Measurements from ENCODE around the gene HTR1B. TPM values are rescaled to one million over a fixed set of nuclear protein-coding genes. Genes with fewer than 3 reads are reported as not detected.

The HTR1B gene, protein sequence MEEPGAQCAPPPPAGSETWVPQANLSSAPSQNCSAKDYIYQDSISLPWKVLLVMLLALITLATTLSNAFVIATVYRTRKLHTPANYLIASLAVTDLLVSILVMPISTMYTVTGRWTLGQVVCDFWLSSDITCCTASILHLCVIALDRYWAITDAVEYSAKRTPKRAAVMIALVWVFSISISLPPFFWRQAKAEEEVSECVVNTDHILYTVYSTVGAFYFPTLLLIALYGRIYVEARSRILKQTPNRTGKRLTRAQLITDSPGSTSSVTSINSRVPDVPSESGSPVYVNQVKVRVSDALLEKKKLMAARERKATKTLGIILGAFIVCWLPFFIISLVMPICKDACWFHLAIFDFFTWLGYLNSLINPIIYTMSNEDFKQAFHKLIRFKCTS
- under 1 TPM in 1 of 4 donors, not detected in 3; 0.13 TPM for total RNA-seq

DNA sequence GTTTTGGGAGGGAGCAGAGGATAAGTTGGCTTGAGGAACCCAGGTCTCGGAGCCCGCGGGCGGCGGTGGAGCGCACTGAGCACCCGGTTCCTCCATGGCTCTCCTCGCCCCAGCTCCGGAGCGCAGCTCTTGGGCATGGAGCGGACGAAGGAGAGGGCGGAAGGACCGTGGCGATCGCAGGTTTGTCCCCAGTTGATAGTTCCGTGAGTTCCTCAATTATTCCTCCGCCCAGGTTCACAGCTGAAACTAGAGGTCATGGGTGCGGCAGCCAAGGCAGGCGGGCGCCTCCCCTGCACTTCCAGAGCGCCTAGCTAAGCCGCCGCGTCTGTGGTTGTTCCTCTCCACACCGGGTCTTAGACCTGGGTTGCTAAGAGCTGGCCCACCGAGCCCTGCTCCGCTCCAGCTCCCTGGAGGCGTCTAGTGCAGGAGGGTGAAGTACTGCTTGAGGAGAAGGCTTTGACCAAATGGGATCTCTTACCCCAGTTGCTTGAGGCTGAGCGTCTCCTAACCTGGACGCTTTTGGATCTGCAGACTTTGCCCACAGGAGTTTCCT, at the start of gene HTR1B:
HTR1B (minus strand) TSS at position 184 of the 553 bp plus-strand sequence; CDS start at position 96, 88 bp downstream.
- no peak for DNase-seq
- Histone ChIP-seq H3K27me3 (peaks cover 0 to 90% (median 10%) of the 10 kb centered on the region in 4 donors), H3K27ac (peak within 1 kb of the TSS in 2 of 4 donors; percentile 6 to 14), H3K4me3 (peak within 1 kb of the TSS in 3 of 4 donors; percentile 30 to 55 (median 42)), H3K9me3 (no peaks in the 10 kb centered on the region), H3K36me3 (no peaks in the 10 kb centered on the region), H3K4me1 (peaks cover 3 to 41% (median 9%) of the 10 kb centered on the region in 3 donors)
- TF ChIP-seq POLR2A (IDR thresholded peaks at IDR 0.05) (no peak), CTCF (IDR thresholded peaks at IDR 0.05) (no peak)
- intact Hi-C loops (cut with DNase I): no loop called here
- WGBS, 2 donors: 3 to 5% methylated on average over 16 to 17 of the region's 31 CpGs

GRCh38 chr6:77512554-77512953, 49.3 kb upstream of the HTR1B start:
- Histone ChIP-seq H3K27ac (no peak overlapping the region), H3K36me3 (no peaks in the 10 kb centered on the region), H3K4me1 (no peaks in the 10 kb centered on the region), H3K9me3 (peaks cover 4 to 35% (median 28%) of the 10 kb centered on the region in 3 donors), H3K4me3 (no peak overlapping the region), H3K27me3 (no peaks in the 10 kb centered on the region)
- DNase-seq: no peak
- intact Hi-C loops (cut with DNase I): no loop called here
- TF ChIP-seq CTCF (IDR thresholded peaks at IDR 0.05): no peak

DNA sequence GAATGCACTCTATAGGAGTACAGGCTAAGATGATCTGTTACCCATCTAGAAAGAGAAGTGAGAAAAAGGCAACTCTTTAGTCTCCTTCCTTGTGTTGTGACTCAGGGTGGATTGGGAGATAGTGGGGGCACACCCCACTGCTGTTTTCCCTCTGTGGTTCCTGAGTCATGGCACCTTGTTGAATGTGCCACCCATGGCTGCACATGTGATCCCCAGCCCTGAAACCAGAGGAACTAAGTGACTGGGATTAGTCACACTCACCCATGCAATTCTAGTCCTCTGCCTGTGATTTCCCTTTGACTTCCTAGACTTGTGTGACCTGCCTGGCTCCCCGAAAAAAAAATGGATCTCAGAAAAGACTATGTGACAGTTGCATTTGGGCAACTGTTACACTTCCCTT, 48.6 kb upstream of the HTR1B start:
- TF ChIP-seq CTCF (IDR thresholded peaks at IDR 0.05) (no peak), POLR2A (IDR thresholded peaks at IDR 0.05) (no peak)
- Histone ChIP-seq H3K9me3 (peaks cover 4 to 35% (median 28%) of the 10 kb centered on the region in 3 donors), H3K4me1 (no peaks in the 10 kb centered on the region), H3K36me3 (no peaks in the 10 kb centered on the region), H3K27ac (no peak overlapping the region), H3K27me3 (no peaks in the 10 kb centered on the region), H3K4me3 (no peak overlapping the region)
- 83 to 100% methylated on average over 1 of the region's 1 CpG for WGBS, 2 donors
- DNase-seq: no peak
- intact Hi-C loops (cut with DNase I): no loop called here

- Histone ChIP-seq H3K27me3 (no peaks in the 10 kb centered on the region), H3K9me3 (no peaks in the 10 kb centered on the region), H3K36me3 (no peaks in the 10 kb centered on the region), H3K4me3 (no peak overlapping the region), H3K4me1 (no peaks in the 10 kb centered on the region), H3K27ac (no peak overlapping the region)
- no peak for DNase-seq
- intact Hi-C loops (cut with DNase I): no loop called here
- WGBS, 2 donors: 67 to 86% methylated on average over 1 of the region's 1 CpG
- no peak for TF ChIP-seq CTCF (IDR thresholded peaks at IDR 0.05)
- TF ChIP-seq POLR2A (IDR thresholded peaks at IDR 0.05): no peak
These were observed 39.7 kb upstream of the HTR1B start for GRCh38 chr6:77502981-77503380.

DNA sequence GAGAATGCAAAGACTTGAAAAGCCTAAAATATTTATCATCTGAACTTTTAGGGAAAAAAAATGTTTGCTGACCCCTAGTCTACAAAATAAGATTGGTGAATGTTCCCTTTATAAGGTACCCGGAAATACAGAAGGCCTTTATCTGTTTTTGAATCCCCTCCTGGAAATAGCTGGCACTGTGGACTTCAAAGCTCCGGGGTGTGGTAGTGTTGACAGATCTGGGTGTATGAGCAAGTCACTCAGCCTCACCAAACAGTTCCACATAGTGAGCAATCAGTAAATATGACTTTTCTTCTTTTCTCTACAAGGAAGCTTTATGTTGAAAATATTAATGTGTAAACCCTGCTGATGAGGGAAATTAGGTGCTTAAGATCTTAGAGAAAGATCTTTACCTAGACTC, 29.2 kb upstream of the HTR1B start:
- intact Hi-C loops (cut with DNase I): no loop called here
- no peak for TF ChIP-seq POLR2A (IDR thresholded peaks at IDR 0.05)
- TF ChIP-seq CTCF (IDR thresholded peaks at IDR 0.05): no peak
- WGBS, 2 donors: 33 to 40% methylated on average over 2 of the region's 2 CpGs
- no peaks in the 10 kb centered on the region for H3K27me3 ChIP-seq
- no peak overlapping the region for H3K4me3 ChIP-seq
- DNase-seq: no peak
- H3K4me1 ChIP-seq: no peaks in the 10 kb centered on the region
- no peak overlapping the region for H3K27ac ChIP-seq
- H3K36me3 ChIP-seq: no peaks in the 10 kb centered on the region
- H3K9me3 ChIP-seq: no peaks in the 10 kb centered on the region
